ENCODE results near the gene PSMB9.
"Not testable (repeated sequence)": the region's sequence is repeated elsewhere in the genome, so short reads cannot be mapped to it uniquely, and the experiment has no call there.

Gene PSMB9

DNA sequence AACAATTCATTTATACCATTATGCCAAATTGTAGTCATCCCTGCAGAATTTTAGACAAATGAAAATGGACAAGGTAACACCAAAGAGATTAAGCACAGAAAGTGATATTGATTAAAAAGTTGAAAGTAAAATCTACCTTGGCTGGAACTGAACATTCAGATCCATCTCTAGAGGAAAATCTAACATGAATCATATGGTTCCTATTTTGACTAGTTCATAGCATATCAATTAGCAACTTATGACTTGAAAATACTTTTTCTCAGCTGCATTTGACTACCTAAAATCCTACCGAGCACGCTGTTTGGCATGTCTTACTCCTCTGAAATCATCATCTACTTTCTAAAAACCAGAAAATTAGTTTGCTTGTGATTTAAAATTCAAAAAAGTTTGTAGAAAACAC is 22.6 kb downstream of the PSMB9 start:
- H3K4me3 ChIP-seq (IDR thresholded peaks at IDR 0.05; ENCODE audit: insufficient read depth, low read depth, low read length): no peak overlapping the region
- H3K4me2 ChIP-seq: no peak overlapping the region
- H3K9ac ChIP-seq: no peak overlapping the region
- H4K20me1 ChIP-seq (ENCODE audit: insufficient read depth): no peaks in the 10 kb centered on the region
- H3K27me3 ChIP-seq (ENCODE audit: insufficient read depth, low read depth): no peaks in the 10 kb centered on the region
- no peak overlapping the region for H3K27ac ChIP-seq
- TF ChIP-seq, protein P1, sequence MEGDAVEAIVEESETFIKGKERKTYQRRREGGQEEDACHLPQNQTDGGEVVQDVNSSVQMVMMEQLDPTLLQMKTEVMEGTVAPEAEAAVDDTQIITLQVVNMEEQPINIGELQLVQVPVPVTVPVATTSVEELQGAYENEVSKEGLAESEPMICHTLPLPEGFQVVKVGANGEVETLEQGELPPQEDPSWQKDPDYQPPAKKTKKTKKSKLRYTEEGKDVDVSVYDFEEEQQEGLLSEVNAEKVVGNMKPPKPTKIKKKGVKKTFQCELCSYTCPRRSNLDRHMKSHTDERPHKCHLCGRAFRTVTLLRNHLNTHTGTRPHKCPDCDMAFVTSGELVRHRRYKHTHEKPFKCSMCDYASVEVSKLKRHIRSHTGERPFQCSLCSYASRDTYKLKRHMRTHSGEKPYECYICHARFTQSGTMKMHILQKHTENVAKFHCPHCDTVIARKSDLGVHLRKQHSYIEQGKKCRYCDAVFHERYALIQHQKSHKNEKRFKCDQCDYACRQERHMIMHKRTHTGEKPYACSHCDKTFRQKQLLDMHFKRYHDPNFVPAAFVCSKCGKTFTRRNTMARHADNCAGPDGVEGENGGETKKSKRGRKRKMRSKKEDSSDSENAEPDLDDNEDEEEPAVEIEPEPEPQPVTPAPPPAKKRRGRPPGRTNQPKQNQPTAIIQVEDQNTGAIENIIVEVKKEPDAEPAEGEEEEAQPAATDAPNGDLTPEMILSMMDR (conservative IDR thresholded peaks at IDR 0.05; ENCODE audit: low read depth, low read length): no peak
- no peaks in the 10 kb centered on the region for H3K79me2 ChIP-seq (ENCODE audit: insufficient read depth, low read depth)
- H3K36me3 ChIP-seq (ENCODE audit: insufficient read depth): no peaks in the 10 kb centered on the region
- peaks cover 7% of the 10 kb centered on the region for H3K4me1 ChIP-seq (ENCODE audit: low read depth, poor library complexity, severe bottlenecking)
- H2AFZ ChIP-seq (ENCODE audit: low read depth): no peak overlapping the region

DNA sequence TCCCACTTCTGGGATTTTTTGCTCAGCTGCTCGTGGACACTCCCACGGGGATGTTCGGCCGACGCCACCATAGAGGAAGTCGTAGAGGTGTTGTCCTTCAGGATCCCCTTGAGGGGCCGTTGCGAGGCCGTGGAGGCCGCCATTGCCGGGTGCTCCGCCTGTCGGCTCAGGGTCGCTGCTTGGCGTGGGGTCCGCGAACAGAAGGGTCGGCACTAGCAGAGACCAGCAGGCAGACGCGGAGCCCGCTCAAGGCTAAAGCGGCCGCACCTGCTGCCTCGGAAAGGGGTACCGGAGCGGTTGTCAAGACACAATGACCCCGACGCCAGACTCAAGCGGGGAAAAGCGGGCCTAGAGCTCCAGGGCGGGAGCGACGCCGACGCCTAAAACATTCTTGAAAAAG is 25.7 kb downstream of the PSMB9 start:
- no peak overlapping the region for H3K9ac ChIP-seq
- no peaks in the 10 kb centered on the region for H3K79me2 ChIP-seq (ENCODE audit: insufficient read depth, low read depth)
- H3K4me3 ChIP-seq (IDR thresholded peaks at IDR 0.05; ENCODE audit: insufficient read depth, low read depth, low read length): no peak overlapping the region
- H3K27ac ChIP-seq: no peak overlapping the region
- no peaks in the 10 kb centered on the region for H4K20me1 ChIP-seq (ENCODE audit: insufficient read depth)
- no peak overlapping the region for H2AFZ ChIP-seq (ENCODE audit: low read depth)
- peaks cover 3% of the 10 kb centered on the region for H3K4me1 ChIP-seq (ENCODE audit: low read depth, poor library complexity, severe bottlenecking)
- H3K27me3 ChIP-seq (ENCODE audit: insufficient read depth, low read depth): no peaks in the 10 kb centered on the region
- H3K4me2 ChIP-seq: no peak overlapping the region
- TF ChIP-seq, protein P1 (conservative IDR thresholded peaks at IDR 0.05; ENCODE audit: low read depth, low read length): no peak
- H3K36me3 ChIP-seq (ENCODE audit: insufficient read depth): no peaks in the 10 kb centered on the region

DNA sequence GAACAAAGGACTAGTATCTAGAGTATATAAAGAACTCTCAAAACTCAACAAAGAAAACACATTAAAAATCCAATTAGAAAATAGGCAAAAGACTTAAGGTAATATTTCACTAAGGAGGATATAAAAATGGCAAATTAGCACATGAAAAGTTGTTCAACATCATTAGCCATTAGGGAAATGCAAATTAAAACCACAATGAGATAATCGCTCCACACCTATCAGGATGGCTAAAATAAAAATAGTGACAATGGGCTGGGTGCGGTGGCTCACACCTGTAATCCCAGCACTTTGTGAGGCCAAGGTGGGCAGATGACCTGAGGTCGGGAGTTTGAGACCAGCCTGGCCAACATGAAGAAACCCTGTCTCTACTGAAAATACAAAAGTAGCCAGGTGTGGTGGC is 27.0 kb downstream of the PSMB9 start:
- H3K36me3 ChIP-seq (ENCODE audit: insufficient read depth); H4K20me1 ChIP-seq (ENCODE audit: insufficient read depth); H3K79me2 ChIP-seq (ENCODE audit: insufficient read depth, low read depth); H3K4me3 ChIP-seq (IDR thresholded peaks at IDR 0.05; ENCODE audit: insufficient read depth, low read depth, low read length); H3K4me1 ChIP-seq (ENCODE audit: low read depth, poor library complexity, severe bottlenecking); H2AFZ ChIP-seq (ENCODE audit: low read depth); H3K4me2 ChIP-seq; H3K9ac ChIP-seq; H3K27ac ChIP-seq; H3K27me3 ChIP-seq (ENCODE audit: insufficient read depth, low read depth): not testable (repeated sequence)

DNA sequence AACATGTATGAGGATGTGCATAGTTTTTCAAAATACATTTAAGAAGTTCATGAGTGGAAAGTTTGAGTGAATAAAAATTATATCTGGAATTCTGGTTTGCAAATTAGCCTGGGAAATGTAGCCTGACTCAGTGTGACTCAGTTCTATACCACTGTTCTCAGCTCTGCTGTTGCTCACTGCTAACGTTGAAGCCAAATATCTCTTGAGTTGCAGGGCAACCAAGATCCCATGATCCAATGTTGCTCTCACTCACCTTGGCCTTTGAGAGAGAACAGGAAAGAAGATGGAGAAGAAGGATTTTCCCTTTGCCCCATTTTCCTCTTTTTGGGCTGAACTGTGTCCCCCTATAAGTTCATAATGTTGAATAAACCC is 28.9 kb downstream of the PSMB9 start:
- H3K36me3 ChIP-seq (ENCODE audit: insufficient read depth): no peaks in the 10 kb centered on the region
- TF ChIP-seq, protein P1 (conservative IDR thresholded peaks at IDR 0.05; ENCODE audit: low read depth, low read length): no peak
- no peak overlapping the region for H2AFZ ChIP-seq (ENCODE audit: low read depth)
- no peaks in the 10 kb centered on the region for H4K20me1 ChIP-seq (ENCODE audit: insufficient read depth)
- no peak overlapping the region for H3K4me2 ChIP-seq
- no peak overlapping the region for H3K27ac ChIP-seq
- H3K4me3 ChIP-seq (IDR thresholded peaks at IDR 0.05; ENCODE audit: insufficient read depth, low read depth, low read length): no peak overlapping the region
- no peaks in the 10 kb centered on the region for H3K4me1 ChIP-seq (ENCODE audit: low read depth, poor library complexity, severe bottlenecking)
- no peak overlapping the region for H3K9ac ChIP-seq
- no peaks in the 10 kb centered on the region for H3K27me3 ChIP-seq (ENCODE audit: insufficient read depth, low read depth)
- no peaks in the 10 kb centered on the region for H3K79me2 ChIP-seq (ENCODE audit: insufficient read depth, low read depth)

DNA sequence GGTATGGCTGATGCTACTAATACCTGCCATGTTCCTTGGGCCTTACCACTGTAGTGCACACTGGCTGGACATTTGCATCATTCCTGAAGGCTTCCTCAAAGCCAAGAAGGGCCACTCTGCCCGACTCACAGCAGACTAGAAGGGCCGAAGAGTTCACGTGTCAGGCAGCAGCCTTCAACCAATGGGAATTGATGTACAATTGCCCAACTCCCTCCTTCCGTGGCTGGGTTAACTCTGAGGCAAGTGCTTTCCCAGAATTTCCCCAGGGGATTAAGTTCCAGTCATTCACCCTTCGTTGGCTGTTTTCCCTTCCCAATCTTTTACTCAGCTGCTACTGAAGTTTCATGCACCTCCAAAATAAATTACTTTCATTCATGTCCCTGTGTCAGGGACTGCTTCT is 29.8 kb downstream of the PSMB9 start:
- Histone ChIP-seq H3K9ac (no peak overlapping the region), H3K27me3 (ENCODE audit: insufficient read depth, low read depth) (no peaks in the 10 kb centered on the region), H3K36me3 (ENCODE audit: insufficient read depth) (no peaks in the 10 kb centered on the region), H3K4me2 (no peak overlapping the region), H4K20me1 (ENCODE audit: insufficient read depth) (no peaks in the 10 kb centered on the region), H3K27ac (no peak overlapping the region), H3K4me3 (IDR thresholded peaks at IDR 0.05; ENCODE audit: insufficient read depth, low read depth, low read length) (no peak overlapping the region), H2AFZ (ENCODE audit: low read depth) (no peak overlapping the region), H3K4me1 (ENCODE audit: low read depth, poor library complexity, severe bottlenecking) (no peaks in the 10 kb centered on the region), H3K79me2 (ENCODE audit: insufficient read depth, low read depth) (no peaks in the 10 kb centered on the region)
- TF ChIP-seq, protein P1 (conservative IDR thresholded peaks at IDR 0.05; ENCODE audit: low read depth, low read length): no peak

Measured in KMS-11 (cell line).